NCI-H1092 (cell line): Measurements from ENCODE around the gene APOOL.
A peak's percentile ranks its signal among the peaks of the same experiment; 100 is the strongest.

Experiments used
- DNase-seq: peaks from one replicate; lab custom pipeline; 2025; lab: John Stamatoyannopoulos, UW

APOOL gene

GRCh38 chrX:85084770-85085393, 81.2 kb downstream of the APOOL start:
- no peak for DNase-seq

DNA sequence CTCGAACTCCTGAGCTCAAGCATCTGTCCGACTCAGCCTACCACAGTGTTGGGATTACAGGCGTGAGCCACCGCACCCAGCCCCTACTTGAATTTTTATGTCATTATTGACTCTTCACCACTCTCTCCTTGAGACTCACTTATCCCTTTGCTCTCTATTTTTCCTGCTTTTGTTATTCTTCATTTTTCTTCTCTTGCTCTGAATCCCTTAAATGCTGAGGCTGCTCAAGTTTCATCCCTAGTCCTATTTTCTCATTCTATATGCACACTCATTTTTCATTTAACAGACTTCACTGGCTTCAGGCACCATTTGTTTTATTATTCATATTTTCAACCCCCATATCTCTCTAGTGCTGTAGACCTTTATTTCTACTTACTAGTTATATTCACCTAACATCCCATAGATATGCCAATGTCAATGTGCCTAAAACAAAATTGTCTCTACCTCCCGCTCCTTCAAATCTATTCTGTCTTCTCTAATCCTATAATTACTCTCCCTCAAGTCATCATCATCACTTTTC, 85.7 kb downstream of the APOOL start:
- no peak for DNase-seq

GRCh38 chrX:85107407-85107806, 103.7 kb downstream of the APOOL start:
- DNase-seq: no peak

DNA sequence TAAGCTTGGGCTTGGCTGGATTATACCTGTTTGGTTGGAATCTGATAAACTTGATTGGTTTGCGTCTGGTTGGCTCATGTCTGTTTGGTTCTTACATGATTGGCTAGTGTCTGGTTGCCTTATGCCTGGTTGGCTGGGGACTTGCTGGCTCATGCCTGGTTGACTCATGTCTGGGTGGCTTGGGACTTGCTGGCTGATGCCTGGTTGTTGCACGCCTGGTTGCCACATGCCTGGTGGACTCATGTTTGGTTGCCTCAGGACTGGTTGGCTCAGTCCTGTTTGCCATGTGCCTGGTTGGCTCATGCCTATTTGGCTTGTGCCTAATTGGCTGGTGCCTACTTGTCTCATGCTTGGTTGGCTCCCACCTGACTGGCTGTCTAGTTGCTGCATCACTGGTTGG, 104.5 kb downstream of the APOOL start:
- DNase-seq: no peak

DNA sequence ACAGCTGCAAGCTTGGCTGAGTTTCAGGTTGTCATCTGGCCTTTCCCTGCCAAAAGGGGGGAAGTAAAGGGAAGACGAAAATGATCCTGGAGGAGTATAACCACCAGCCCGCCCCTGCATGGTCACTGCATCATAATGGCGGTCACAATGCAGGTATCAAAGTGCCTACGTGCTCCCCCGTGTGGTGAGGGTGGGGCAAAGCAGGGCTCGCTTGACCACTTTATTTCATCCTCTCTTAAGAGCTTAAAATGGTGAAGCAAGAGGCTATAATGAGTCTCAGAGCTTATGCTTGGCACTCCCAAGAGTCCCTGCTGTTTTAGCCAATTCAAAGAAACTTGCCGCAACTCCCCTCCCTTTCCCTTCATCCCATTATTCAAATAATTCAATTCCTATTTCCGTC, 105.6 kb downstream of the APOOL start:
- DNase-seq: no peak

DNA sequence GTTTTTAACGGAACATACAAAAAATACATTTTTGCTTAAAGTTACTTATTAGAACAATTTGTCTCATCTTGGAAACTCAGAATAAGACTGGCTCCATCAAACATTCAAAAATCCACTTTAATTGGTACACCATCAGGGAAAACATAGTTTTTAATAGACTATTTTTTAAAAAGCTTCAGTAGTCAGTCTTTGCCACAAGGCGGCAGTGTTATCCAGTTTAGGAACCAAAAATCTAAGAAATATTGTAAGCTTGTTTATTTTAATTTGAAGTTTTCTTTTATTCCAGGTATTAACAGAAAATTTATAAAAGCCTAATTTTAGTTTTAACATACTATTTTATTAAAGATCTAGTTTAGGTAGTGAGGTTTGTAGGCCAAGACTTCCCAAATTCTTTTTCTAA, 107.7 kb downstream of the APOOL start:
- peak; percentile 2 for DNase-seq

DNA sequence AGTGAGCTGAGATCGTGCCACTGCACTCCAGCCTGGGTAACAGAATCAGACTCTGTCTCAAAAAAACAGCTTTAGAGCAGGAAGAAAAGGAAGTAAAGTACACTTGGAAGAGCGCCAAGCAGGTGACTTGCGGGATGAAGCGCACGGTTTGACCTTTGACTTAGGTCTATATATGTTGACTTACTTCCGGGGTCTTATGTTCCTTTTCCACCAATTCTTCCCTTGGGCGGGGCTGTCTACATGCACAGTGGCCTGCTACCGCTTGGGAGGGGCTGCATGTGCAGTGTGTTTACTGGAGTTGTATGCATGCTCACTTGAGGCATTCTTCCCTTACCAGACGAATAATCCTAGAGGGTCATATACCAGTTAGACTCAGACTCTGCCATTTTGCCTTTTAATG, 108.6 kb downstream of the APOOL start:
- no peak for DNase-seq

DNA sequence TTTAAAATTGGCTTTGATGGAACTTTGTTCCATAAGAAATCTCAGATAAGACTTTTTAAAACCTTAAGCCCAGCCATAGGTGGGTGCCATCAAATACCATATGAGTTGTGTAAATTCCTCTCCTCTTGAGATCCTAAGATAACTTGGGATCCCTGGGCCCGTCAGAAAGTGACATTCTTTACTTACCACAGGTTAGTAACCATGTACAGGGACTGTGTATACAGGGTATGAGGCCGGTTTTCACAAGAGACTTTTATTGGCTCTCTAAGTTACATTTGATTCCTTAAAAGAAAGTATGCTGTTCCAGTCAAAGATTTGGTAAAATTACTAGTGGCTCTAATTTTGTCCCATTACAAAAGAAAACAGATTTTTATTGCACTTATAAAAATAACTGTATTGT, 110.1 kb downstream of the APOOL start:
- DNase-seq: no peak

DNA sequence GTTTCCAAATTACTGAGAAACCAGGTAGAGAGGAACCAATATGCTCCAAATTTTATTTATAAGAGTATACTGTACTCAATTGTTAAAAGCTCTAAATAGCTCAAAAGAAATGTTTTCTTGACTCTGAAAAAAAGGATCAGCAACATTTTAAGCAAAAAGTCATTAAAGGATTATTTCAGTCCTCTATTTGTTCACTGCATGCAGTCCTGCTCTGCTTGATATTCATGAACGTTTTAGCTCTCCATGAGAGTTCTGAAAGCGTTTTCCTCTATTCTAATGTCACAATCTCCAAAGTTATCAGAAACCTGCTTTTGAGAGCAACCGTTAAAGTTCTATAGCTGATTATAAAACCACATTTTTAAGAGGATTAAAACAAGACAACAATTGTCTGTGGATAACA, 110.5 kb downstream of the APOOL start:
- DNase-seq: no peak

- no peak for DNase-seq
Measured at GRCh38 chrX:85114776-85115175, 111.1 kb downstream of the APOOL start.

GRCh38 chrX:85115252-85115651, 111.6 kb downstream of the APOOL start:
- no peak for DNase-seq

GRCh38 chrX:85136409-85136808, 132.7 kb downstream of the APOOL start:
- DNase-seq: no peak

GRCh38 chrX:85139422-85139821, 135.7 kb downstream of the APOOL start:
- no peak for DNase-seq

DNA sequence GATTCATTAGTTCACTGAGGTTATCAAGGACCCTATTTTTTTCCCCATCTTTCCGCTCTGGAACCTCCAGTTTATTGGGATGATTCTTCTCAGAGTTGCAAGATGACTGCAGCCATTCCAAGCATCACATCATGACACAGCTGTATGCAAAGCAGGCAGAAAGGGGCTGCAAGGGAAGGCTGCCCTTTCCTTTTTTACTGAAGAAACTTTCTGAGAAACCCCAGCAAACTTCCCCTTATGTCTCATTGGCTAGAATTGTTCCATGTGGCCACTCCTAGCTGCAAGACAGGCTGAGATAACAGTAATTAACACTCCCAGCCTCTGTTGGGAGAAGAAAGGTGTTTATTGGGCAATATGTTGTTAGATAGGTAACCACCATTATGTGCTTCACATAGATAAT, 137.3 kb downstream of the APOOL start:
- no peak for DNase-seq
